Measurements from ENCODE around the gene CPAMD8.

CPAMD8 gene

DNA sequence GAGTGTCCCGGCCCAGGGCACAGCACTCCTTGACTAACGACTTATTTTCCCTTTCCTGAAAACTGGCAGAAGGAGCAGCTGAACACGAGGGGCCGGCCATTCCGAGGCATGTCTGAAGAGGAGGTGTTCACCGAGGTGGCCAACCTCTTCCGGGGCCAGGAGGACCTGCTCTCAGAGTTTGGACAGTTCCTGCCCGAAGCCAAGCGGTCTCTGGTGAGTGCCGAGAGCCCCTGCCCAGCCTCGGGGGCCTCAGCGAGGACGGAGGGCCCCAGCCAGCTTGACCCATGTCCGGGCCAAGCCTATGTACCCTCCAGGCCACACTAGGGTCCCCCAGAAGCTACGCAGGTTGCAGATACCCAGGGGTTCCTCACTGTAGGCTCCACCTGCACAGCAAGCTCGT is 179.7 kb downstream of the CPAMD8 start:
- TF ChIP-seq, protein P1, sequence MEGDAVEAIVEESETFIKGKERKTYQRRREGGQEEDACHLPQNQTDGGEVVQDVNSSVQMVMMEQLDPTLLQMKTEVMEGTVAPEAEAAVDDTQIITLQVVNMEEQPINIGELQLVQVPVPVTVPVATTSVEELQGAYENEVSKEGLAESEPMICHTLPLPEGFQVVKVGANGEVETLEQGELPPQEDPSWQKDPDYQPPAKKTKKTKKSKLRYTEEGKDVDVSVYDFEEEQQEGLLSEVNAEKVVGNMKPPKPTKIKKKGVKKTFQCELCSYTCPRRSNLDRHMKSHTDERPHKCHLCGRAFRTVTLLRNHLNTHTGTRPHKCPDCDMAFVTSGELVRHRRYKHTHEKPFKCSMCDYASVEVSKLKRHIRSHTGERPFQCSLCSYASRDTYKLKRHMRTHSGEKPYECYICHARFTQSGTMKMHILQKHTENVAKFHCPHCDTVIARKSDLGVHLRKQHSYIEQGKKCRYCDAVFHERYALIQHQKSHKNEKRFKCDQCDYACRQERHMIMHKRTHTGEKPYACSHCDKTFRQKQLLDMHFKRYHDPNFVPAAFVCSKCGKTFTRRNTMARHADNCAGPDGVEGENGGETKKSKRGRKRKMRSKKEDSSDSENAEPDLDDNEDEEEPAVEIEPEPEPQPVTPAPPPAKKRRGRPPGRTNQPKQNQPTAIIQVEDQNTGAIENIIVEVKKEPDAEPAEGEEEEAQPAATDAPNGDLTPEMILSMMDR (IDR thresholded peaks at IDR 0.05; ENCODE audit: low read depth, low read length), result no peak
- no peak overlapping the region for H3K4me3 ChIP-seq (ENCODE audit: low read depth, low read length)

All from WI38 (cell line).